Activated CD4-positive, CD25-positive, alpha-beta regulatory T cell treated with anti-CD3 and anti-CD28 coated beads, Interleukin-2, amount 50 U/mL, for 16 hours (primary cell): Measurements from ENCODE around the gene JAG1.

Source experiments
- DNase-seq: peaks from one replicate; pipeline ENCODE4 v3.0.0-alpha.2; 2020; ENCODE audit warnings: low read depth, low spot score

The JAG1 gene

DNA sequence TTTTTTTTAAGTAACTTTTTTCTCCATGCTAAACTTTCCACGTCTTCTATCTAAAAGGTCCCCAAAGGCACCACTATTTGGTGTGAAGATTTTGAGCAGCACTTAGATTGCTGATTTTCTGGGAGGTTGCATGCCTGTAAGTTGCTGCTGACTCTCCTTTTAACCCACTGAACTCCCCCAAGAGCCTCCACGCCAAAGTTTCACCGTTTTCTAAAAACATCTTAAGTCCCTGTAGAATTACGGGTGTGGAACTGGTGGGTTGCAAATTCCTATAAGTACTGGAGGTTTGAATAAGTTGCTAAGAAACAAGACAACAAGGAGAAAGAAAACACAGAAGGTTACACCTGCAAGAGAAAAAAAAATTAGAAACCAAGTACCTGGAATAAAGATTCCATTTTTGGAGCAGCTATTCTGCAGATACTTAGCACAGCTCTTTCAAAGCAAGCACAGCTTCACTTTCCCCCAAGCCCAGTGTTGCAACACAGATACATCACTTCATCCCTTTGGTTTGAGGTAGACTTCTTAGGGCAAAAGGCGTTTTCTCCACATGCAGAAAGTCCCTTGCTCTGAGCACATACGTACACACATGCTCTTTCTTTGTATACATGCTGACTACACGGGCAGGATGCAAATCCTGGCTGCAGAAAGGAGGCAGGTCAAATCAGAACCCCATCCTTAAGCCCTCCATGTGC lies 5.0 kb downstream of the JAG1 start:
- no peak for DNase-seq

DNA sequence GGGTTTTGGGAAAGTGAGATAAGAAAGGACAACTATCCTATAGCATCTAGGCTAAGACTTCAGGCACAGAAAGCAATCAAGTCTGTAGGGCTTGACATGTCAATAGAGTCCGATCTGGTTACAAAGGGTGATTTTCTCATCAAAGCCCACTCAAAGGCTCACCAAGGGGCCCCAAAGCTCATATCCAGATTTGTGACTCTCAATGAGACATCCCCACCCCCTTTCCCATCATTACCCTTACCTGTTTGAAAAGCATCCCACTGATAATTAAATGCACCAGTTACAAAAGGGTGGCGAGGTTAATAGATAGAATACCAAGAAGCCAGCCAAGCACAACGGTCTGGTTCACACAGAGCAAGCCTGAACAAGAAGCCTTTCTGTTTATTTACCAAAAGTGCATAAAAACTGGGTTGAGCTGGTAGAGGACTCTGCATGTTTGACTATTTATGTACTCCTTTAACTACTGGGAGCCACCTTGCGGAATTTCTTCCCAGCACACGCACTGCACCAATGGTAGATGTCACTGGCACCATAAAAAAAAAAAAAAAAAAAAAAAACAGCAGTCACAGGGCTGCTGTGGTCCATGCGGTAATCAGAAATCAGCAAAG lies 6.1 kb downstream of the JAG1 start:
- no peak for DNase-seq

DNA sequence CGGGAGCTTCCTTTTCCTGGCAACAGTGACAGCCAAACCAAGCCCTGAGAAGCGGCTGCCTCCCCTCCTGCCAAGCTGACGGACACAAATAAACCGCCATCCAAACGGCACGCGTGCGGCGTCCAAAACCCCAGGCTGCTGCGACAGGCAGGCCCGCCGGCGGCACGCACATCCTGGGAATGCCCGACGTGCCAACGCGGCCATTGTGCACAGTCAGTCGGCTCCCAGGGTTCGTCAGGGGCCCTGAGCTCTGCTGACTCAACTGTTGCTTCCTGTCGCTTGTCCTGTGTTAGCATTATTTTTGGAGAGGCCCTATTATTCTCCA lies 6.8 kb downstream of the JAG1 start:
- DNase-seq: no peak

DNA sequence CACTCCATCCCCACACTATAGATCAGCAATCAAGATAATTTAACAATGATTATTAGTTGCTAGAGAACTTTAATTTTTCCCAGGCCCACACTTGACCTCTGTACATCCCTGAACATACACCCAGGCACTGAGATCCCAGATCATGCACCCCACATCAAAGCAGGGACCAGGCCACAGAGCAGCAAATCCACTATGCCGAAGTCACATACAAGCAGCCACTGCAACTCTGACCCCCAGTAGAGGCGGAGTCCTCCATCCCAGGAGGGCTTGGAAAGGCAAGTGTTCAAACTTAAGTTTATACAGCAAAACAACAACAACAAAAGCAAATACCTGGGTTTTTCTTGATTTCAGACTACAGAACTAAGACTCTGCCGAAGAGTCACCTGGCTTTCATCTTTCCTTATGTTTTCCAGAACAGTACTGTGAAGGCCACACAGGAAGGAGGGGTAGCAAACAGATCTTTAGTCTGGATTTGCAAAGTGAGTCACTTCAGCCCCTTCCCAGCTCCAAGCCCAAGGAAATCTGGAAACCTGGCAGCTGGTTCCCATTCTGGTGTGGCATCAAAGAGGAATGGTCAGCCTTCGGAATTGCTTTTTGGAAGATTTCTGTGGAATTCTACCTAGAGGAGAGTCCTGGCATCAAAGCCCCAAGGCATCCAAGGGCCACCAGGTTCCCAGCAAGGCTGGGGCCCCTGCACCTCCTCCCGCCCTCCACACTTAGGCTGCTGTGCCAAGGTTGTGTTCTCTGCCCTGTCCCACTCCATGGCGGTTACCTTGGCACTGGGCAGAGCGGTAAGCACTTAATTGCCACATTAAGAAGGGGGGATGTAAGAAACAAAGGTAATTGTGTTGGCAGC lies 7.3 kb downstream of the JAG1 start:
- no peak for DNase-seq

DNA sequence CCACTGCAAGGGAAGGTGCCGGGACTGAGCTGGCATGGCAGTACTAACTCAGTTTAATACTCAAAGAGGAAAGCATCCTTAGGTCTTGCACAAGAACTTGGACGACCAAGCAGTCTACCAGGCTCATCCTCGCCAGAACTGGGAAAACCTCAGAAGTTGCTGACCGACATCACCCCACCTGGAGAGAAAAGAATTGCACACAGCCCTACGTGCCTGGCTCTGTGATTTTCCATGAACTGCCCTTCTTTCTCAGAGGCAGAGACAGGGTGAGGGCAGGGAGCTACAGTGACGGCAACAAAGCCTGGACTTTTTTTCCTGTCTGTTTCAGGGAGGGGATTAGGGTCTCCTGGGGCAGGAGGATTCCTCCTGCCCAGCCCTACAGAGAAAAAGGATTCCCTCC lies 8.0 kb downstream of the JAG1 start:
- DNase-seq: no peak

DNA sequence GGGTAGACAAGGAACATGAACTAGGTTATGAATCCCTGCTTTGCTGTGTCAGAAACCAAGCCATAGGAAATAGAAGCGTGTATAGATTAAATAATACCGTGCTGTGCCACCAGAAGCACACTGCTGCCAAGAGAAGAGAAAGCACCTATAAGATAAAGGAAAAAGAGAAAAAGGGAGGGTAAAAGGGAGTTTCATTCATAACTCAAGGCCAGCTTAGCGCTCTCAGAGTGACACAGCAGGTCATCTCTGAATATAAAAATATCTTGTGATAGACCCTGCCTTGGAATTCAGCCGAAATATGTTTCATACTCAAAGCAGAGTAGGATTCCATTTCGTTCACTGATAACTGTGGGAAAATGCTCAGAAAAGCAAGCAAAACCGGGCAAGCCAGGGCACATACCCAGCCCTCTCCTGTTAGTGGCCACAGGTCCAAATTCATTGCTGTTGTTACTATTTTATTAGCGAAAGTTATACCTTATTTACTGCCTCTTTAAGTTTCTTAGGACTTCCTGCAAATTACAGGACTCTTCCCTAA lies 8.7 kb downstream of the JAG1 start:
- DNase-seq: no peak

DNA sequence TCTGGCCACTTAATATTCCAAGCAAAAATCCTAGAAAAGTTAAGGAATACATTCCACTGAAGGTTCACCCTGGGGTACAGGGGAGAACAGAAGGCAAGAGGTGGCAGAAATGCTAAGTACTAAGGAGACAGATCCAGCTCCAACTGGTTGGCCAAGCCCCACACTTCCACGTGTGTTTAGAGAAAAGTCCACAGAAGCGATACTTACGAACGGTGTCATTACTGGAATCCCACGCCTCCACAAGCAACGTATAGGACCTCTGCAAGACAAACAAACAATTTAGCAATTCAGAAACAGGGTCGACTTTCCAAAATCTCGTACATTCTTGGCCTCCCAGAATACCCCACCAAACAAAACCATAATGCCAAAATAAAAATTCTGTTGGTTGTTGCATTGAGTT lies 10.0 kb downstream of the JAG1 start:
- no peak for DNase-seq

DNA sequence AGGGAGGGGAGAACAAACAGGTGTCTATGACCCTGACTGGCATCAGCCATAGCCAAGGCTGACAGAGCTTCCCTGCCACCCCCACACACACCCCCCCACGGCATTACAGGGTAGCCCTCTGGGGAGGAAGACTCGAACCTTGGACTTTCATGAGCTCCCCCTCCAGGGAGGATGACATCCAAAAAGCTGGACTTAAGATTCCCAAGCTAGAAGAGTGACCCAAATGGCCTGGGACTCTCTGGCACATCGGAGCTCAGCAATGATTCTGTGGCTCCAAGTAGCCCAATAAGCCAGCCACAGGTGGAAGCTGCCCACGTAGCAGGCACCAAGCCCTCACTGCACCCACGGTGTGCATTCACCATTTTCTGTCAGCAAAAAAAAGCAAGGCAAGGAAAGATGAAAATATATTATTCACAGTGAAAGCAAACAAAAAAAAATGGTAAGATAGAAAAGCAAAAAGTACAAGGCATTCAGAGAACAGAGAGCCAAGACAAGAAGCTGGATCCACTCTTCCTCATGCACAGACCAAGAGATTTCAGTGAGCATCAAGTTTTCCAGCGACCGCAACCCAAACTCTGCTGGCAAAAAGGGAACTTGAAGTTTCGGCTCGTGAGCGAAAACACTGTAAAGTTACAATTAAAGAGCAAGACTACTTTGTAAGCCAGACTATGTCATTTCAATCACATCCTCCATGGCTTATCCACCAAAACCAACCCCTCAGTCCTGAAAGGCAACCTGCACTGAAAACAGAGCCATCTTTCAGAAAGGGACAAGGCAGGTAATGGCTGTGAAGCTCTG lies 10.9 kb downstream of the JAG1 start:
- DNase-seq: no peak

DNA sequence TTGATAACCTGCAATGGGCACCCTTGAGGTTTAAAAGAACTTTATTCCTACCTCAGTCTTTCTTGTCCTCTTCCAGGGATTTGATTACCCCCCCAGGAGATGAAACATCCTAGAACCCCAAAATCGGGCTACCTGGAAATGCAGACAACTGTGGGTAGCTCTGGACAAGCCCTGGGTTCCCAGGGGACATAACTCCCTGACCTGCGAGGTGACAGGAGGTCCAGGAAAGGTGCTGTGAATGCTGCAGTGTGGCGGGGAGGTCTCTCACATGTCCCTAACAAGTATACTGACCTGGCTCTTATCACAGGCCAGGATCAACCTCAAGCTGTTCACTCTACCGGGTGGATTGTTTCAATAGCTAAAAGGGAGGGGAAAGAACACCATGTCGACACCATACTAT lies 11.6 kb downstream of the JAG1 start:
- no peak for DNase-seq

DNA sequence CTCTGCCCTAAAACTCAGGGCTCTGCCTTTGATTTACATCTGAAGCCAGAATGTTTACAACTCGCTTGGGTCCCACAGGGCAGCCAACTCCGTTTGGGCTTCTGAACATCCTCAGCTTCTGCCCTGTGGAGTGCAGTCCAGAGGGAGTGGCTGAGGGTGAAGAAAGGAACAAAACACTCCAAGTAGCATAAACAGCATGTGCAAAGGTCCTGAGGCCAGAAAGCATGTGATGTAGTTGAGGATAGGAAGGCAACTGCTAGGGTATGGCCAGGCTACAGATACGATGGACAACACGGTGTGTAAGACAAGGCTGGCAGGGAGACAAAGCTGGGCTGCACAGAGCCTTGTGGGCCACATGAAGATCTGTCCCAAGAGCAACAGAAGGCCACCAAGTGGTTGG lies 12.5 kb downstream of the JAG1 start:
- DNase-seq: no peak

DNA sequence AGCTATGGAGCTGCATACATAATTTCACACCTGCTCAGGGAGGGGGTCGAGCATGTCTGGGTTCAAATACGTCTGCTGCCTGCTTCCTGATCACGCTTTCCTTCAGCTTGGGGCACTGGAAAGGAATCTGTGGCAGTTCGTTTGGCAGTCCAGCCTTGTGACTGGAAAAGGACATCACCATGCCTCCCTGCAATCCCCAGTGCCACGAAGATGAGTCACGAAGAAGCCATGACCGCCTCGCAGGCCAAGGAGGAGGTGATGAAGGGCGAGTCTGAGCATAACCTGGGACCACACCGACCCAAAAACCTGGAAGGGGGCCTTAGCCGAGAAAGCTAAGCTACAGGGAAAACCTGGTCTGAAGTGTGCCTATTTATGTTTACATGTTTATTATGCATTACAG lies 13.1 kb downstream of the JAG1 start:
- no peak for DNase-seq

DNA sequence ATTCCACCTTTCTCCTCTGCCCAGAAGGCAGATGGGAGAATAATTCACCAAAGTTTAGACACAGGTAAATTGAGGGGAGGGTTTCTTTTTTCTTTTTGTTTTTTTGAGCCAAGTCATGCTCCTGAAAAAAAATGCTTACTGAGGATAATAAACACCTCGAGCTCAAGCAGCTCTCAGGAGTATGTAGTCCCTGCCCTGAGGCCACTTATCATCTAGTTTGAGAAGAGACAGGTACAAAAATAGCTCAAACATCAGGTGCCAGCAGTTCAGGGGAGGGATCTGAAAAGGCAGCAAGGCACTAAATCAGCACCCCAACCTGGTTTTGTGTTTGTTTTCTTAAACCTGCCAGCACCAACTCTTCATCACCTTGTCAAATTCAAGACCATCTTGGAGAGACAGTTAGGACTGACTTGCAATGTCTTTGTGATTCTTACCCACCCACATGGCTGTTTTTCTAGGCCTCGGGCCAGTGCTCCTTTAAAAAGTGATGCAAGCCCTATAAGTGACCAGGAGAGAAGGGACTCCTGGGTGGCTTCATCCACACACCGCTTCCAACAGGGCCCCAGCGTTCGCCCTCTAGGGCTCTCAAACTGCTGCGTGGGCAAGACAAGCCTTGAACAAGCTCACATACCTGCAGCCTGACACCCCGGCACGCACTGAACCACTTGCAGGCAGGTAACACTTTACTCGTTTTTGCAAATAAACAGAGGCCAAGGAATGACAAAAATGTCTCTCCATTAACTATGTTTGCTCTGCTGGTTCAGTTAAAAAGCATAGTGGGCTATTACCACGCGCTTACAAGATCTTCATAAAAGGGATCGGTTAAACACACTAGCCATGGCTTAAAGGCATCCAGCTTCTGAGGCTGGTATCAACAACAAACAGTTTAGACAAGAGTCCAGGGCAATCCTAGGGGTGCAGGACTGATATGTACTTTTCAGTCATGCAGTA lies 13.9 kb downstream of the JAG1 start:
- DNase-seq: no peak

DNA sequence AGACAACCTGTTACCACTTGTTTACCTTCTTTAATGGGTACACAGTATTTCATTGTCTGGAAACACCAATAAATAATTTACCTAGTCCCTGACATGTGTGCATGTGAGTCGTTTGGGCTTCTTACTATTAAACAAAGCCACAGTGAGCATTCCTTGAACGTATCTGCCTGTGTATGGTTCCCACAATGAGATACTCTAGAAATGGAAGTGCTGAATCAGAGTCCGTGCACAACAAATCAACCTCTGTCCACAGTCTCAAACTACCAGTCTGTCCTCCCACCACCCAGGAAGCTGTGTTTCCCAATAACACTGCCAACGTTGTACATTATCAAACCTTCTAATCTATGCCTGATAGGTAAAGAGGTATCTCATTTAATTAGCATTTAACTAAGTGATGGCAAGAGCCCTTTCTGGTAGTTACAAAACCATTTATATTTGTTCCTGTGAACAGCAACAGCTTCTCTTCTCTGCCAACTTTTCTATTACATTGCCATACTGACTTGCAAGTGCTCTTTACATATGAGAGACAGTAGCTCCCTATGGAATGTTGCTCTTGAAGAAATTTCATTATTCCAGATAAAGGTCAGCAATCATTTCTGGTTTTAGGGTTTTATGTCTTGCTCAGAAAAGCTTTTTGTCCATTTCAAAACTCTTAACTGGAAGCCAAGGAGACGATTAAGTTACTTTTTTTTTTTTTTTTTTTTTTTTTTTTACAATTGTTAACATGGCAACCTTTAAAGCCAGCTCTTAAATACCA lies 14.7 kb downstream of the JAG1 start:
- DNase-seq: no peak

DNA sequence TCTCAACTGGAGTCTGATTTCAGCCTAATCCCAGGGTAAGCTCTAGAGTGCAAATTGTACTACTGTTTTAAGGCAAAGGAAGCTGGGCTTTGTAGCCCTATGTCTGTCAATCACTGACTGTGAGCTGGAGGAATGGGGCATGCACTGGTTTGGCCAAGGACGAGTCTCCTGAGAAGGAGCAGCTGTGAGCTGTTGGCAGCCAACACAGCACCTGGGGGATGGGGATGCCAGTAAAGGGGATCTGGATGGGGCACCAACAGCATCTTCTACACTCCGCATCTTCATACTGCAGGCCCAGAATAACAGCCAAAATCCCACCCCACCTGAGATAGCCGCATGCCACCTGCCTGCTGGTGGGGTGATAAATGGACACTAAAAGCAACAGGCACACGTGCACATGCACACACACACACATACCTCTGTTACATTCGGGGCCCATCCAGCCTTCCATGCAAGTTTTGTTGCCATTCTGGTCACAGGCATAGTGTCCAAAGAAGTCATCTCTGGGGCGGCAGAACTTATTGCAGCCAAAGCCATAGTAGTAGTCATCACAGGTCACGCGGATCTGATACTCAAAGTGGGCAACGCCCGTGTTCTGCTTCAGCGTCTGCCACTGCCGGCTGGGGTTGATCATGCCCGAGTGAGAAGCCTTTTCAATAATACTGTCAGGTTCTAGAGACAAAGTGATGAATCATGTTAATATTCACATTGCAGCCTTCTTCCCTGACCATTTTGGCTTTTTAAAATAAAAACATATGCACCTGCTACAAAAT lies 15.6 kb downstream of the JAG1 start:
- DNase-seq: no peak

DNA sequence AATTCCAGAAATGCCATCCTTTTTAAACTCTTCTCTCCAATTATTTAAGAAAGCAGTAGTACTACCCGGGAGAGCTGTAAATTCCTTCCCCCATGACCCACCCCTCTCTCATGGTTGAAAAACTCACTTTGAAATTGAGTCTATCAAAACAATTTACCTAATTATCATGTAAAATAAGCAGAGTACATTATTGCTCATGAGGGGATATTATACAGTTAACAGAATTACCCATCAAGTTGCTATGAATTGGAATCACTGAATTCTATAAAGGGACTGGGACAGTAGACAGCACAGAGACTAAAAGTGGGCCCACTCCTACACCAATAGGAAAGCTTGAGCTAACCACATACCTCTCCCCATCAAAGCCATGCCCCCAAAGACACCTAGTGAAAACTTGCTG lies 16.3 kb downstream of the JAG1 start:
- no peak for DNase-seq

DNA sequence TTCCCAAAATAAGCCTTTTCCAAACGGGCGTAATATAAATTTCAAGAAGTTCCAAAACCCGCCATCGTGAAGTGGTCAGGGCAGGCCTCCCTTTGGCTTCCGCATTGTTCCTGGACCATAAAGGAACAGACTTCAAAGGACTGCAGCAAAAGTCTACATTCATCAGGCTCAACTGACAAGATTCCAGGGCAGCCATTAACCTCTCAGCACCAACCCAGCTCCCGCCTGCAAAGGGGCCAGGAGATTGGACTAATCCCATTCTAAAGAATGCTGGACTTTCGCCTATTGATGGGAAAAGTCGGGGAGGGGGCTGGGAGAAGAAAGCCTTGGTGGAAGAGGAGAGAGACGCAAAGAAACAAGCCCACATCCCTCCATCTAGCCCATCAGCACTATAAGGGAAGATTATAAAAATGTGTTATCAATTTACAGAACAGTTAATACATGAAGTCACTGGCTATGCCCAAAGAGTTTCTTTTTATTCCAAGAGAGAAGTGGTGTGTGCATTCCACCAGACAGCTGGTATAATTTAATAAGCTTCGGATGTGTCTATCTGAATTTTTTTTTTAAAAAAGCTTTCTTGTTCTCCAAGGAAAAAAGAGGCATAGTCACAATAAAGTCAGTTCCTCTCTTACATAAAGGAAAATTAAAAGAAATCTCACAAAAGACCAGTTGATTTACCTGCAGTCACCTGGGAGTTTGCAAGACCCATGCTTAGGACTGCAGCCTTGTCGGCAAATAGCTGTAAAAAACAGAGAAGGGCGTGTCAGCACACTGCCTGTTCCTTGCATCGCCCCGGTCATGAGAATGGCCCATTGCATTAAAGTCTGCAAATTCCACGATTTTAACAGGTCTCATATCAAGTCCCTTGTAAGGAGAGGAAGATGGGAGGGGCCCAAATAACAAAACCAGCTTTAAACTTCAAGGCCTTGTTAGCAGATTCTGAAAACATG lies 17.8 kb downstream of the JAG1 start:
- DNase-seq: no peak

DNA sequence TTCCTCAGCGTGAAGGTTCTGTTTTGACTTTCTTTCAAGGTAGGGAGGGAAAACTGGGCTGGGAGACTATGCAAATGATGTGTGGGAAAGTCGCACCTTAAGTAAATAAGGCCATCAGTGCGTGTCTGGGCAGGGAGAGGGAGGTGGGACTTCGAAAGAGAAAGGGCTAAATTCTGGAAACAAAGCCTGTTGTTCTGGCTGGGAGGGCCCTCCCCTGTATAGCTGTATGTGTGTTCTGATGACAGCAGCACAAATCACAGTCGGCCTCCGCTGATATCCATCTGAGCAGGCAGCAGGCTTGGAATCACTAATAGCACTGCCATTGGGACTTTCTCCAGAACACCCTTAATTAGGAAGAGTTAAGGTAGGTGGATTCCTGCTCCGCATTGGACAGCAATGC lies 19.2 kb downstream of the JAG1 start:
- DNase-seq: no peak

DNA sequence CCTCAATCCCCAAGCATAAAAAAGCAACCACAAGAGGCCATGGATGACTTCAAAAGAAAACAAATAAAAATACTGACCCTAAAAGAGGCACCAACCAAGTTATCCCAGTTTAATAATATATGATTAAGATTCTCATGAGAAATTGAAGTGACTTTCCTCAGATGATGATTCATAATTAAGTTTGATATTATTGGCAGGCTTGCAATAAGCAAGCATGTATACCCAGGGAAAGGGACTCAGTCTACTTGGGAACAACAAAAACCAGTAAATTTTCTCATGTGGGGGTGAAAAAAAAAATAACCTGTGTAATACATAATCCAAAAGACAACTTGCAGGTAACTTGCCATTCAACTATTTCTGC lies 19.6 kb downstream of the JAG1 start:
- DNase-seq: no peak
